Measurements from ENCODE around the gene FRMD8.
"Not testable (repeated sequence)": the region's sequence is repeated elsewhere in the genome, so short reads cannot be mapped to it uniquely, and the experiment has no call there.

The FRMD8 gene

DNA sequence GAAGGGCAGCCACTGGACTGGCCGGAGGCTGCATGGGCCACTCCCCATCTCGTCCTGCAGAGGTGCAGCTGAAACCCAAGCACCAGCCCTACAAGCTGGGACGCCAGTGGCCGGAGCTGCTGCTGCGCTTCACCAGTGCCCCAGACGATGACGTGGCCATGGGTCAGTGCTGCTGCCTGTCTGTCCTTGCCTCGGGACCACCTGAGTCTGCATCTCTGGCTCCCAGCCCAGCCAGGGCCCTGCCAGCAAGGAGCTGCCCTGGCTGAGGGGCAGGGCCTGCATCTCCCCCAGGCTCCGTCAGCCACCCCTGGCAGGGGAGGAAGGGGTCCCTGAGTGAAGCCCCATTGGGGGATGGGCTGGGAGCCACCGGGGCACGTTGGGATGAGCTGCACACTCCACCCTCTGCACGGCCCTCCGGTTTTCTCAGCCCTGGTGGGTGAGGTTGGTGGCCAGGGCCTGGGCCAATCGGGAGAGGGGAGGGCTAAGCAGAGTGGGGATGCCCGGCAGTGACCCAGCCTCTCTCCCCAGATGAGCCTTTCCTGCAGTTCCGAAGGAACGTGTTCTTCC lies 7.2 kb downstream of the FRMD8 start:
- DNase-seq (ENCODE audit: low read depth in 1 of 2, low spot score in 1 of 2), result no peak

DNA sequence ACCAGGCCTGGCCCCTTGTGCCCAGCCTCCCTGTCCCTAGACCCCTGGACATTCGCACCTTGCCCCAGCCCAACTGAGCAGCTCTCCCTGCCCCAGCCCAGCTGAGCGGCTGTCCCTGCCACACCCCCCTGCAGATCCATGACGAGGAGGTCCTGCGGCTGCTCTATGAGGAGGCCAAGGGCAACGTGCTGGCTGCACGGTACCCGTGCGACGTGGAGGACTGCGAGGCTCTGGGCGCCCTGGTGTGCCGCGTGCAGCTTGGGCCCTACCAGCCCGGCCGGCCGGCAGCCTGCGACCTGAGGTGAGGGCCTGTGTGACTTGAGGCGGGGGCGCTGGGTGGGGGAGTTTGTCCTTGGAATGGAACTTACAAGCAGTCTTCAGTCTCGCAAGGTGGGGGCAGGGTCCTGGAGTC lies 7.7 kb downstream of the FRMD8 start:
- DNase-seq (ENCODE audit: low read depth in 1 of 2, low spot score in 1 of 2), result no peak

DNA sequence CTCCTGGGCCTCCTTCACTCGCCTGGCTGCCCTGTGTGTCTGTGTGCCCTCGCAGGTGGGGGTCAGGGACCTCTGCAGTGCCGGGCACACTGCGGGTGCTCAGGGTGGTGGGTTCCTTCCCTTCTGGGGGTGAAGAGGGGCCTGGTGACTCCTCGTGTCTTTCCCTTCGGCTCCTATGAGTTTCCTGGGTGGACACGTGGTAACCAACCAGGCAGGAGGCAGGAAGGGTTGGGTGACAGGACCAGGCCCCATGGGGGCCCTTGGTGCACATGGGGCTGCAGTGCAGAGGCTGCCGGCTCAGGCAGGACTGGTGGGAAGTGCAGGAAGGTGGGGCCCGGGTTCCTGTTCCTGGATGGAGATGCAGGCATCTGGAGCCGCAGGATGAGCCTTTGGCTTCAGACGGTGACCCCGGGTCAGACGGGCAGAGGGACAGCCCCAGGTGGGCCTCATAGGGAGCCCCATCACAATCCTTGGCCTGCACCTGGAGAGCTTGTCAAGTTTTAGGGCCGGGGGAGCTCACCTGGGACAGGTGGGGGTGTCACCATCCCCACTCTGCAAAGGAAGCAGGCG lies 9.6 kb downstream of the FRMD8 start:
- DNase-seq (ENCODE audit: low read depth in 1 of 2, low spot score in 1 of 2), result no peak

DNA sequence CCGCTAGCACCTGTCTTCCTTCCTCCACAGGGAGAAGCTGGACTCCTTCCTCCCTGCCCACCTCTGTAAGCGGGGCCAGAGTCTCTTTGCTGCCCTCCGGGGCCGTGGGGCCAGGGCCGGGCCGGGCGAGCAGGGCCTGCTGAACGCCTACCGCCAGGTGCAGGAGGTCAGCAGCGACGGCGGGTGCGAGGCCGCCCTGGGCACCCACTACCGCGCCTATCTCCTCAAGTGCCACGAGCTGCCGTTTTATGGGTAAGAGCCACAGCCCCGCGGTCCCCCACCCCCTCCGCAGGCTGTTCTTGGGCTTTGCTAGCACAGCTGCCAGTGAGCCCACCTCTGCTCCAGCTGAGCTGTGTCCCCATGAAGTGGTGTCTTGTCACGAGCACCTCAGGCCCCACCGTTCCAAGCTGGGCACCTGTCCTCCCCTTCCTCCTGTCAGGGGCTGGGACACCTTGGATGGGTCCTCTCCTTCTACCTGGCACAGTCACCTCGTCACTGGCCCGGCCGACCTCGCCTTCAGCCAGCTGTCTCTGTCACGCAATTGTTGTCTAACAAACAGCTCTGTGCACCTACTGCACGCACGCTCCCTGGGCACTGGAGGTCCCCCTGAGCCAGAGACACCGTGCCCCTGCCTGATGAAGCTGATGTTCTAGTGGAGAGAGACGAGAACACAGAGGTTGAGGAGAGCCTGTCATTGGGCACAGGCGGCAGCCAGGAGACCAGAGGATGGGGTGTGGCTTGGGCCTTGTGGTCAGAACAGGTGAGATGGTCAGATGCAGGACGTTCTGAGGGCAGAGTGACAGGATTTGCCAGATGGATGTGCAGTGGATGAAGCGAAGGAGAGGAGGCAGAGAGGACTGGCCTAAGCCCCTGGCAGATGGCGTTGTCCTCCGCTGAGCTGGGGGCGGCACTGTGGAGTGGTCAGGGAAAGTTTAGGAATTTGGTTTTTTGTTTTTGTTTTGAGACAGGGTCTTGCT lies 10.6 kb downstream of the FRMD8 start:
- no peak for DNase-seq (ENCODE audit: low read depth in 1 of 2, low spot score in 1 of 2)

DNA sequence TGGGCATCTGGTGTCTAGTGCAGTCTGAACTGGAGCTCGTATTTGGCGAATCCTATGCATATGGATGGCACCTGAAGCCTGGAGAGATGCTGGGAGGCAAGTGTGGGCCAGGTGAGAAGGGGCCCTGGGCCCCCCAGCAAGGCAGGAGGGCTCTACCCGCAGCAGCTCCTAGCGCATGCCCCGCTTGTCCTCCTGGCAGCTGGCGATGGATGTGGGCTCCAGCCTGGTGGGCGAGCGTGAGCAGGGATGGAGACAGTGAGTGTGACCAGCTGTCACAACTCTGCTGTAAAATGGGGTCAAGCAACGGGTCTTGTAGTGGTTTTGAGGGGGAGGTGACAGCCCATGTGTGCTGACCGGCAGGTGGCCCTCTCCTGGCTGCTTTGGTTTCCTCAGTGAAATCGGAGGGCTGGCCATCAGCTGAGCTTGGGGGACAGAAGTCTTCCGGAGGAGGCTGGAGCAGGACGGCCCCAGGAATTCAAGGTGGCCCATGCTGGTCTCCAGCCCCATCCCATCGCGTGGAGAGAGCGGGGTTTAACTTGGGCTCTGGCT lies 12.0 kb downstream of the FRMD8 start:
- DNase-seq (ENCODE audit: low read depth in 1 of 2, low spot score in 1 of 2), result no peak

DNA sequence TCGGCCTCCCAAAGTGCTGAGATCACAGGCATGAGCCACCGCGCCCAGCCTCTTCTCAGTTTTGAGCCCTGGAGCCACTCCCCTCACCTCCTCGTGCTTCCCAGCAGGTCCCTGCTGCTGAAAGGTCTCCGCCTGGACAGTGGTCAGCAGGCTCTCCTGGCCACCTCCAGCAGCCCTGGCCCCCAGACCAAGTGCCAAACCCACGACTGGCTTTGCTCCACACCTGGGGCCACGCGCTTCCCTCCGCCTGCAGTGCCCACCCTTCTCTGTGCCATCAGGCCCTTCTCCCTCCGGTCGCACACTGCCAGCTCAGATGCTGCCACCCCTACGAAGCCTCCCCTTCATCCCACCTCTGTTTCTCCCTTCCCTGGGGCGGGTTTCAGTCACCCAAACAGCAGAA lies 12.8 kb downstream of the FRMD8 start:
- no peak for DNase-seq (ENCODE audit: low read depth in 1 of 2, low spot score in 1 of 2)

DNA sequence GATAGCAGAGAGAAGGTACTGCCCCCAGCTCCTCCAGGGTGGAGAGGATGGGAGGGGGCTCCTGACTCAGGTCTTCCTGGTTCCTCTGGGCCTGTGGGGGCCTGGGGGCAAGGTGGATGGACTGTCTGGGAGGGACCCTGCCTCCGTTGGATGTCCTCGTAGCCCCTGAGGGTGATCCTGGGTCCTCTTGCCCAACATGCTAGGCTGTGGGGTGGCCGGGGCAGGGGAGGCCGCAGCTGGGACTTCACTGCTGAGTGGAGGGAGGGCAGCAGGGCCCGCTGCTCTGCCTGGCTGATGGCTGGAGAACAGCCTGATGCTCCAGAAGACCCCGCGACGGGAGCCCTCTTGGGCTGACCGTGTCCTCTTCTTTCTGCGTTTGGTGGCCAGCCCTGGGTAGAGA lies 13.4 kb downstream of the FRMD8 start:
- DNase-seq (ENCODE audit: low read depth in 1 of 2, low spot score in 1 of 2), result no peak

DNA sequence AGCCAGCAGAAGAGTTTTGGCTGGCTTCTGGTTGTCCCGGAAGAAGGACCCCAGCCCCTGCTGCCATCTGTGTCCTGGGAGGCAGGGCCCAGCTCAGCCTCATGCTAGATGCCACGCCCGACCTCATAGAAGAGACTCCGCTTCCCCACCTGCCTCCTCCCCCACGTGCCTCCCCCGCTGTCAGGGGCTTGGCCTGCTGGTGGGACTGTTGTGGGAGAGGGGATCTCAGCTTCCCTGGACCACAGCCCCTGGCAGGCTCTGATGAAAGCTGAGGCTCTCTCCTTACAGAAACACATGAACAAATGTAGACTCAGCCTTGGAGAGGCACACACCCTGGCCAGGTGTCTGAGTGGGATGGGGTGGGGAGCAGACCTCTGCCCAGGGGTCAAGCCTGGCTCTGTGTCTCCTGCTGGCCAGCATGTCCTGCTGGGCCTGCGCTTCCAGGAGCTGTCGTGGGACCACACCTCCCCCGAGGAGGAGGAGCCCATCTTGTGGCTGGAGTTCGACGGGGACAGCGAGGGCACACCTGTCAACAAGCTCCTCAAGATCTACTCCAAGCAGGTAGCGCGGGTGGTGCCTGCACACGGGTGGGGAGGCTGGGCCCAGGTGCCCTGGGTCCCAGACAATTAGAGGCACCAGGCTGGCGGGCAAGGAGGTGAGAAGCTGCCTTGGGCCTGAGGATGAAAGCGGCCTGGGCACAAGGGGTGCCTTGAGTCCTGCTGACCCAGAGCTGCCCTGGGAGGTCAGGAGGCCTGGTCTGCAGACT lies 14.1 kb downstream of the FRMD8 start:
- no peak for DNase-seq (ENCODE audit: low read depth in 1 of 2, low spot score in 1 of 2)

DNA sequence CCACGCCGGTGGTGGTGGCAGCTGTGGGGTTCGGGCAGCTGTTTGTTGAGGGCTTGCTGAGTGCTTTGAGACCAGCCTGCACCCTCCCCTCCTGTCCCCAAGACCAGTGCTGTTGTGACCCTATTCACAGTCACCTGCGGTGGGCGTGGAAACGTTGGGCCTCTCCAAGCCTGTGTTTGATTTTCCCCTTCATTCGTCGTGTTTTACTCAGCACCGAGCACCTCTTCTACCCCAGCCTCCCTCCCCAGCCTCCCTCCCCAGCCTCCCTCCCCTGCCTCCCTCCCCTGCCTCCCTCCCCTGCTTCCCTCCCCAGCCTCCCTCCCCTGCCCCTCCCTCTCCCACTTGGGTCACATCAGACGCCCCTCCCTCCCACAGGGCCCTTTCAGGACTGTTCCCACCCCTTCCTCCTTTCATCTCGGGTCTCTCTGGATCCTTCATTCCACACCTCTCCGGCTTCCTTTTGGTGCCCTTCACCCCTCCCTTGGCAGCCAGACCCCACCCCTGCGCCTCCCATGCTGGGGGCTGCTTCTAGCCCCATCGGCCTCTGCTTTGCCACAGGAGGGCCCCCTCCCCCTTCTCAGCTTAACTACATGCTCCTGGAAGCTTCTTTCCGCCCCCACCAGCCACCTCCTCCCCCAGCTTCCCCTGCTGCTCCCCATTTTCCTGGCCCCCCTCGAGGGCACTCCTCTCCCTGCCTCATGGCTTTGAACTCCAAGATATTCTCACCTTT lies 14.8 kb downstream of the FRMD8 start:
- DNase-seq (ENCODE audit: low read depth in 1 of 2, low spot score in 1 of 2), result no peak

DNA sequence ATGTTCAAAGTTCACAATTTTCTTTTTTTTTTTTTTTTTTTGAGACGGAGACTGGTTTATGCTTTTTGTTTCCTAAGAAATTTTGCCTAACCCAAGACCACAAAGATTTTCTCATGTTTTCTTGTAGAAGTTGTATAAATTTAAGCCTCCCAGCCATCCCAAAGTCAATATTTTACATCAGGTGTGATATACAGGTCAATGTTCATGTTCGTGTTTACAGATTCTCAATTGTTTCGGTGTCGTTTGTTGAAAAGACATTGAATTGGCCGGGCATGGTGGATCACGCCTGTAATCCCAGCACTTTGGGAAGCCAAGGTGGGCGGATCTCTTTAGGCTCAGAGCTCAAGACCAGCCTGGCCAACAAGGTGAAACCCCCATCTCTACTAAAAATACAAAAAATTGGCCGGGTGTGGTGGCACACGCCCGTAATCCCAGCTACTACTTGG lies 15.4 kb downstream of the FRMD8 start:
- no peak for DNase-seq (ENCODE audit: low read depth in 1 of 2, low spot score in 1 of 2)

DNA sequence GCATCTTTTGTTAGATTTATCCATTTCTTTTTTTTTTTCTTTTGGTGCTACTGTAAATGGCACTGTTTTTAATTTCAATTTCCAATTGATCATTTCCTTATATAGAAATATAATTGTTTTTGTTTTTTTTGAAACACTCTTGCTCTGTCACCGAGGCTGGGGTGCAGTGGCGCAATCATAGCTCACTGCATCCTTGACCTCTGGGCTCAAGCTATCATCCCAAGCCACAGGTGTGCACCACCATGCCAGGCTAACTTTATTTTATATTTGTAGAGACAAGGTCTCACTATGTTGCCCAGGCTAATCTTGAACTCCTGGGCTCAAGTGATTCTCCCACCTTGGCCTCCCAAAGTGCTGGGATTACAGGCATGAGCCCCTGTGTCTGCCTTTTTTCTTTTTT lies 16.4 kb downstream of the FRMD8 start:
- DNase-seq (ENCODE audit: low read depth in 1 of 2, low spot score in 1 of 2), result no peak

DNA sequence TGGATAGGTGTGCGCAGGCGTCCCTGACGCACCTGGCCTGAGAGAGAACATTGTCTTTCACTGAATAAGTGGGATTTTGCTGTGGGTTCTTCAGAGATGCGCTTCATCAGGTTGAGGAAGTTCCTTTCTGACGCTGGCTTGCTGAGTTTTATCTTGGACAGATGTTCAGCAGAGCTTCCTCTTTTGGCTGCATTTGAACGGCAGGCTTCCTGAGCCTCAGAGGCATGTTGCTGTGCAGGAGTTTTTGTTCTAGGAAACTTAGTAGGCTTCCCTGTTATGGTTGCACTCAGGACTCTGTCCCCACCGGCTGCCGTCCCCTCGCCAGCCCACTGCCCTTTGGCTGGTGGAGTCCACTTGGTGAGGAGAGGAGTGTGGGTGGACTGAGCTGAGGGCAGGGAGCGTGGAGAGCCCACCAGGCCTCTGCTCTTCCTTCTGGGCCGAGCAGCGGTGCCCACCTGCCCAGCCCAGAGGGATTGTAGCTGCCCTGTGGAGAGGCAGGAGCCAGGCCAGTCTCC lies 17.2 kb downstream of the FRMD8 start:
- DNase-seq (ENCODE audit: low read depth in 1 of 2, low spot score in 1 of 2), result no peak

DNA sequence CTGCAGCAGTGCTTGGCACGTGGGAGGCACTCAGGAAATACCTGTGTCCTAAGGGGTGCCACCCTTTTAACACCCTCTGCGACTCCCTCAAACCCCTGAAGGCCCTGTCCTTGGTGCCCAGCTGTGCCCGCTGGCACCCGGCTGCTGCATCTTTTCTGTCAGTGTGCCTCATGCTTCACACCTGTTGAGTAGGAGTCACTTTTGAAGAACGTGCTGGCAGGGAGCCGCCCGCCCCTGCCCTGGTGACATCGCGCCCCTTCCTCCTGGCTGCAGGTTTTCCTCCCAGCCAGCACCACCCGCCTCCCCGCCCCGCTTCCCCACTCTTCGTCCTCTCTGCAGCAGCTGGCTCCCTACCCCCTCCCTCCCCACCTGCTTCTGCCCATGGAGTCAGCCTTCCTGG lies 17.8 kb downstream of the FRMD8 start:
- DNase-seq (ENCODE audit: low read depth in 1 of 2, low spot score in 1 of 2), result no peak

DNA sequence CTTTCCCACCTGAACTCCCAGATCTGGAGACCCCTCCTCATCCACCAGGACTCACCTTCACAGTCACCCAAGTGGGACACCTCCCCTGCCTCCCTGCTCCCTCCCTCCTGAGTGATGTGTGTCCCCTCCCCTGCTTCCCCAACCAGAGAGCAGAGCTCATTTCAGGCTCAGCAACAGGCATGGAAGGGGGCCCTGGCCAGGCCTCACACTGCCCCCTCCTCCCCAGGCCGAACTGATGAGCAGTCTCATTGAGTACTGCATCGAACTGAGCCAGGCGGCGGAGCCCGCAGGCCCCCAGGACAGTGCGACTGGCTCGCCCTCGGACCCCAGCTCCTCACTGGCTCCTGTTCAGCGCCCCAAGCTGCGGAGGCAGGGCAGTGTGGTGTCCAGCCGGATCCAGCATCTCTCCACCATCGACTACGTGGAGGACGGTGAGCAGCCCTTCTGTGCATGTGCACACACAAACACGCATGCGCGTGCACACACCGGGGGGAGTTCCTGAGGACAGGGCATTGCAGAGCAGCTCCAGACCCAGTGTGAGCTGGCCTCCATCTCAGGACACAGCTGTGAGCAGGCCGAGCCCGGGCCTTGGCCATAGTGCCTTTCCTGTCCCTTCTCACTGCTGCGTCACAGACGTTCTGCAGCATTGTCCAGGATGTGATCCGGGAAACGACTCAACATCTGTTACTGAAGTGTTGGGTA lies 18.4 kb downstream of the FRMD8 start:
- DNase-seq (ENCODE audit: low read depth in 1 of 2, low spot score in 1 of 2), result no peak

DNA sequence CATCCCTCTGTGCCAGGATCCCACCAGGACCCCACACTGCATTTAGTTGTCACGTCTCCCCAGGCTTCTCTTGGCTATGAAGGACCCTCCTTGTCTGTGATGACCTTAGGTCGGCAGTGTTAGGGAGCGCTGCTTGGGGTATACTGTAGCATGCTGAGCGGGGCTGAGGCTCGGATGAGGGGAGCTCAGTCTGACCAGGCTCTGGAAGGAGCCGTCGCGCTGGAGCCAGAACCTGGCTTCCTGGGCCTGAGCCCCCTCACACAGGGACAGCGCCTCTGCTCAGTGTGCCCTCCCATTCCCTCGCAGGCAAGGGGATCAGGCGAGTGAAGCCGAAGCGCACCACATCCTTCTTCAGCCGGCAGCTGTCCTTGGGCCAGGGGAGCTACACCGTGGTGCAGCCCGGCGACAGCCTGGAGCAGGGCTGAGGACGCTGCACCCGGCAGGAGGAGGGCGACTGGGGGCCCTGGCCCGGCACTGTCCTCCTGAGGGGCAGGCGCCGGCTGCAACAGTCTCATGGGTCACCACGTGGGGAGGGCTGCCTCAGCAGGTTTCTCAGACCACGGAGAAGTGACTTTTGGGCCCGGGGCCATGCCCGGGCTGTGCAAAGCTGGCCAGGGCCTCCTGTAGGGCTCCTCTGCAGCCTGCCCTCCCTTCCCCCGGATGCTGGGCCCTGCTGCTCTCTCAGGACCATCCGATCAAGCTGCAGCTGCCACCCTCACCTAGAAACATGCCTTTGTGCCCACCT lies 24.7 kb downstream of the FRMD8 start:
- DNase-seq (ENCODE audit: low read depth in 1 of 2, low spot score in 1 of 2), result no peak

DNA sequence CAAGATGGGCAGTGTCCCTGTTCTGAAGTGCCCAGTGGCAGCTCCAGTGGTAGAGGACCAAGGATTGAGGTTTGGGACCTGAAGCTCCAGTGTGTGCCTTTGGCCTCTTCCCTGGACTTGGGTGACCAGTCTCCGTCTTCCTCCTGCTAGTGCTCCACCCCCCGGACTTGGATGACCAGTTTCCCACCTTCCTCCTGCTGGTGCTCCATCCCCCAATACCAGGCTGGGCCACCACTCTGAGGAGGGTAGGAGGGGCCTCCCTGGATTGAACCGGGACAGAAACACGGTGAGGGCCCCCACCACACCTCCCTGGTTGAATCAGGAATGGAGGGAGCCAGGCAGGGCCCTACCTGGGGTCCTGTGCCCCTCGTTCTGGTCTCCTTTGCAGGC lies 25.2 kb downstream of the FRMD8 start:
- no peak for DNase-seq (ENCODE audit: low read depth in 1 of 2, low spot score in 1 of 2)

DNA sequence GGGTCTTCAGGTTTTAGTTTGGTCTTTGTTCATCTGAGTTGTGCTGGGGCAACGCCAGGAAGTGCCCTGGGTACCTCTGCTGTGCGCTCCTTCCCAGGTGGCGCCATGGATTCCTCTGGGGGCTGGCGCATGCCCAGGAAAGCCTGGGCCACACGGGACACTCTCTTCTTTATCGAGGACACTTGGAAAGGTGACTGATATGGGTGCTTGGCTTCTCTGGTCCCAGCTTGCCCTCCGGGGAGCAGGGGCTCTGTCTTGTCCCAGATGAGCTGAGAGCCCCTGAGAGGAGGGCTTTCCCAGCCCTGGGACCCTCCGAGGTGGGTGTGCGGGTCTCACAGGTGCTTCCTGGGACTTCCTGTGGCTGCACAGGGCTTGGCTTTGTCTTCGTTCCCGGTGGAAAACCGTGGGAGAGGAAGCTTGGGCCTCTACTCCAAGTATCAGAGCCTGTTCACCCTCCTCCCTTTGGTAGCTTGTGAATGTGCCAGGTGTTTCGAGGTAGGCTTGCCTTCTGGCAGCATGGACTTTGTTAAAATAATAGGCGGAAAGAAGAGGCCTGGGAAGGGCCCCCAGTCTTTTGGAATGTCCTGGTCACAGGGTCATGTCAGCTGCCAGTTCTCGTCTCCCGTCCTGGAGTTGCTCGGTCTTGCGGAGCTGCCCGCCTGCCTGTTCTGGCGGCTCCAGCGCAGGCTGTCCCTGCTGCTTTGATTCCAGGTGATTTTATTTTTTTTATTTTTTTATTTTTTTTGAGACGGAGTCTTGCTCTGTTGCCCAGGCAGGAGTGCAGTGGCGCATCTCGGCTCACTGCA lies 26.0 kb downstream of the FRMD8 start:
- DNase-seq (ENCODE audit: low read depth in 1 of 2, low spot score in 1 of 2), result no peak

DNA sequence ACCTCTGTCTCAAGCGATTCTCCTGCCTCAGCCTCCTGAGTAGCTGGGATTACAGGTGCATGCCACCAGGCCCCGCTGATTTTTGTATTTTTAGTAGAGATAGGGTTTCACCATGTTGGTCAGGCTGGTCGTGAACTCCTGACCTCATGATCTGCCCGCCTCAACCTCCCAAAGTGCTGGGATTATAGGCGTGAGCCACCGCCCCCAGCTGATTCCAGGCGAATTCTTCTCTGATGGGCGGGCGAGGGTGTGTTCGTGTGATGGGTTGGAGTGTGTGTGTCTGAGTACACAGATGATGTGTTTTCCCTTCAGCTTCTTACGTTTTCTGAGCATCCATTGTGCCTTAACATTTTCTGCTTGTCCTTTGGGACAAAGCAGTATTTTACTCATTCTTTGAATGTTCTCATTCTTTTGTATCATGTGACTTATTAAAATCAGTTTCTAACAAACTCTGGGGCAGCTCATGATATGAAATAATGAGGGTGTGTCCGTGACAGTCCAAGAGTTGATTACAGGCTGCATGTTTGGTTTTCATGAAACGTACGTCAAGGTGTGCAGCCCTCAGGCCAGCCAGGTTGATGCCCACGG lies 26.7 kb downstream of the FRMD8 start:
- not testable (repeated sequence) for DNase-seq (ENCODE audit: low read depth in 1 of 2, low spot score in 1 of 2)

Measured in activated CD4-positive, alpha-beta T cell treated with anti-CD3 and anti-CD28 coated beads, Interleukin-2, amount 50 U/mL, for 24 hours (primary cell).